GM06990 (cell line): ENCODE results near the gene PLCB4.

ENCODE experiments used
- DNase-seq: peaks from one replicate; pipeline ENCODE4 v3.0.0-alpha.2; 2011; ENCODE audit not compliant: insufficient read length; ENCODE audit errors: extremely low read depth
- H3K27me3 ChIP-seq: replicated peaks from 2 replicates; pipeline ENCODE4 v1.6.0; 2011; ENCODE audit warnings: low read length; ENCODE audit not compliant: control insufficient read depth, insufficient read depth
- H3K36me3 ChIP-seq: 2 replicates; pipeline ENCODE4 v1.5.1; 2011; ENCODE audit warnings: low read length; ENCODE audit not compliant: control insufficient read depth, insufficient read depth
- H3K4me3 ChIP-seq: replicated peaks from 2 replicates; pipeline ENCODE4 v1.5.1; 2011; ENCODE audit warnings: low read depth, mild to moderate bottlenecking, control low read depth, low read length
- TF ChIP-seq, protein P1 (sequence below): IDR thresholded peaks from 2 replicates; pipeline ENCODE4 v1.5.1; 2011; ENCODE audit warnings: low read length, control low read depth, mild to moderate bottlenecking, inconsistent platforms; ENCODE audit not compliant: insufficient read depth, poor library complexity, severe bottlenecking

Gene PLCB4

GRCh38 chr20:9280666-9281065, 211.8 kb downstream of the PLCB4 start:
- Histone ChIP-seq H3K36me3 (no peaks in the 10 kb centered on the region), H3K4me3 (no peak overlapping the region), H3K27me3 (no peaks in the 10 kb centered on the region)
- DNase-seq = no peak
- TF ChIP-seq, protein P1, sequence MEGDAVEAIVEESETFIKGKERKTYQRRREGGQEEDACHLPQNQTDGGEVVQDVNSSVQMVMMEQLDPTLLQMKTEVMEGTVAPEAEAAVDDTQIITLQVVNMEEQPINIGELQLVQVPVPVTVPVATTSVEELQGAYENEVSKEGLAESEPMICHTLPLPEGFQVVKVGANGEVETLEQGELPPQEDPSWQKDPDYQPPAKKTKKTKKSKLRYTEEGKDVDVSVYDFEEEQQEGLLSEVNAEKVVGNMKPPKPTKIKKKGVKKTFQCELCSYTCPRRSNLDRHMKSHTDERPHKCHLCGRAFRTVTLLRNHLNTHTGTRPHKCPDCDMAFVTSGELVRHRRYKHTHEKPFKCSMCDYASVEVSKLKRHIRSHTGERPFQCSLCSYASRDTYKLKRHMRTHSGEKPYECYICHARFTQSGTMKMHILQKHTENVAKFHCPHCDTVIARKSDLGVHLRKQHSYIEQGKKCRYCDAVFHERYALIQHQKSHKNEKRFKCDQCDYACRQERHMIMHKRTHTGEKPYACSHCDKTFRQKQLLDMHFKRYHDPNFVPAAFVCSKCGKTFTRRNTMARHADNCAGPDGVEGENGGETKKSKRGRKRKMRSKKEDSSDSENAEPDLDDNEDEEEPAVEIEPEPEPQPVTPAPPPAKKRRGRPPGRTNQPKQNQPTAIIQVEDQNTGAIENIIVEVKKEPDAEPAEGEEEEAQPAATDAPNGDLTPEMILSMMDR = no peak

GRCh38 chr20:9281803-9282202, 212.9 kb downstream of the PLCB4 start:
- no peak overlapping the region for H3K4me3 ChIP-seq
- TF ChIP-seq, protein P1 = no peak
- DNase-seq = no peak
- H3K36me3 ChIP-seq = no peaks in the 10 kb centered on the region
- H3K27me3 ChIP-seq = no peaks in the 10 kb centered on the region

- DNase-seq = no peak
- no peaks in the 10 kb centered on the region for H3K27me3 ChIP-seq
- H3K36me3 ChIP-seq = no peaks in the 10 kb centered on the region
- TF ChIP-seq, protein P1 = no peak
- no peak overlapping the region for H3K4me3 ChIP-seq
Observed at GRCh38 chr20:9285617-9286016, 216.7 kb downstream of the PLCB4 start.

GRCh38 chr20:9286501-9287461, 217.9 kb downstream of the PLCB4 start:
- Histone ChIP-seq H3K36me3 (no peaks in the 10 kb centered on the region), H3K4me3 (no peak overlapping the region), H3K27me3 (no peaks in the 10 kb centered on the region)
- TF ChIP-seq, protein P1 = no peak
- DNase-seq = no peak

- H3K27me3 ChIP-seq = no peaks in the 10 kb centered on the region; the same call in 1 of the 2 replicates
- H3K36me3 ChIP-seq = no peaks in the 10 kb centered on the region
- no peak overlapping the region for H3K4me3 ChIP-seq
- TF ChIP-seq, protein P1 = no peak
- DNase-seq = no peak
Observed at GRCh38 chr20:9287826-9288225, 218.9 kb downstream of the PLCB4 start.

DNA sequence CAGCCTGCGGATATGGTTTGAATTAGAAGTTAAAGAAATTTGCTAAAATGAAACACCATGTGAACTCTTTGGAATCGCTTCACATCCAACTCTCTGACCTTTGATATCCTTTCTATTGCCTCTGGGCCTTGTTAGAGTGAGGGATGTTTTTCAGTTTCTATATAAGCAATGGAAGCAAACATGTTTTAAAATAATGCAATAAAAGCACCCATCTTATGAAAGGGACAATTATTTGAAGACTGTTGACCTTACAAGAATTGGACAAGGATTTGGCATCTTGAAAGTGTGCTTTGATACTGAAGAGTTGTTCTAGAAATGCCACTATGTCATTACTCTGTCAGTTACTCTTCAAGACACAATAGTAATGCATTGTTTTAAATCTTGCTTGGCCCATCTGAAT, 221.4 kb downstream of the PLCB4 start:
- no peak for DNase-seq
- H3K27me3 ChIP-seq = no peaks in the 10 kb centered on the region; the same call in 1 of the 2 replicates
- H3K4me3 ChIP-seq = no peak overlapping the region

More for the DNA sequence above, 221.4 kb downstream of the PLCB4 start:
- TF ChIP-seq, protein P1 = no peak
- H3K36me3 ChIP-seq = no peaks in the 10 kb centered on the region
